D721Med (cell line): Measurements from ENCODE around the gene CPXM2.

Source experiments
- DNase-seq: peaks from one replicate; pipeline ENCODE4 v3.0.0; 2011; ENCODE audit warnings: low spot score; ENCODE audit not compliant: insufficient read length
- FAIRE-seq: peaks from 2 replicates; lab custom pipeline; 2011; peaks lifted over from hg19 to GRCh38; lab: Jason Lieb, UNC
- CTCF ChIP-seq: IDR thresholded peaks from 2 replicates; pipeline ENCODE4 v1.5.1; 2012; ENCODE audit warnings: mild to moderate bottlenecking, control low read depth; ENCODE audit not compliant: insufficient read depth; ENCODE audit errors: missing control alignments

The CPXM2 gene

GRCh38 chr10:123863183-123863575 is 28.4 kb downstream of the CPXM2 start:
- DNase-seq (no peak), FAIRE-seq (no peak)
- TF ChIP-seq CTCF = no peak

- no peak for DNase-seq
- no peak for TF ChIP-seq CTCF
- no peak for FAIRE-seq
Measured at GRCh38 chr10:123862421-123863182, 29.0 kb downstream of the CPXM2 start.

- no peak for TF ChIP-seq CTCF
- DNase-seq = no peak
- no peak for FAIRE-seq
Measured at GRCh38 chr10:123860856-123861255, 30.8 kb downstream of the CPXM2 start.

GRCh38 chr10:123860209-123860608 is 31.4 kb downstream of the CPXM2 start:
- FAIRE-seq = no peak

GRCh38 chr10:123859653-123860050 is 32.0 kb downstream of the CPXM2 start:
- no peak for TF ChIP-seq CTCF
- FAIRE-seq = no peak
- DNase-seq = no peak

More at GRCh38 chr10:123860209-123860608, 31.4 kb downstream of the CPXM2 start:
- DNase-seq = no peak
- TF ChIP-seq CTCF = no peak

GRCh38 chr10:123858907-123859652 is 32.5 kb downstream of the CPXM2 start:
- FAIRE-seq (no peak), DNase-seq (no peak)
- TF ChIP-seq CTCF = no peak
